ENCODE results near the gene MON2.

GRCh38 chr12:62618930-62619329, 152.3 kb downstream of the MON2 start:
- no peak for TF ChIP-seq POLR2A (IDR thresholded peaks at IDR 0.05; ENCODE audit: low read length)
- no peak for TF ChIP-seq GATA1 (IDR thresholded peaks at IDR 0.05; ENCODE audit: low read depth, low read length)
